Measurements from ENCODE around the gene RECK. TPM values are rescaled to one million over a fixed set of nuclear protein-coding genes. Genes with fewer than 3 reads are reported as not detected.
A peak's percentile ranks its signal among the peaks of the same experiment; 100 is the strongest.

Gene RECK
- total RNA-seq, 3 donors from 2014 or later: 12.7 to 25.6 (median 17.7) TPM

DNA sequence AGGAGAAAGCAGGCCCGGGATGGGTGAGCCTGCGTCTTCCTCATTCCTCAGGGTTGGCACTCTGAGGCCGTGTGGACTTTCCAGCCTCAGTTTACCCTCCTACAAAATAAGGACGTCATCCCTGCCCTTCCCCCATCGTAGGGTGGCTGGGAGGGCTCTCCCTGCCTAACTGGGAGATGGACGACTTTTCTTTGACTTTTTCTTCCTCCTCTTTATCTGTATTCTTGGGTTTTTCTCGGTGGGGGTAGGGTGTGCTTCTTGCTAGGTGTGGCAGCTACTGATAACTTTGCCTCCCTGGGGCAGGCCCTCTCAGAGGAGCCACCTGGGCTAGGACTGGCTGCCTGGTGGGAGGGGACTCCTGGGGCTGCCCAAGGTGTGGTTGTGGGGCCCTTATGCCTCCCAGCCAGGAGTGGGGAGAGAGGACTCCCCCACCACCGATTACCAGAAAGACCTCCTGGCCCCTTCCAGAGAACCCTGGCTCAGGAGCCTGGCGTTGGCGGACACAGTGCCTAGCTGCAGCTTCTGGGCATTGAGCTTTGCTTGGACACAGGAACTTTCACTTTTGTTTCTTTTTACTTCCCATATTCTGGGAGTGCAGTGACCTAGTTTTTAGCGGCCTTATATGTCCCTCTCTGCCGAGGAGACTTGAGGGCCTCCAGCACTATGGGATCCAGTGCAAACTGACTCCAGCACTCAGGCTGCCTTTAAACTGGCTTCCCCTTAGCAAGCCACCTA is 106.0 kb downstream of the RECK start:
- H3K4me1 ChIP-seq: peaks cover 0 to 12% of the 10 kb centered on the region in 2 donors

DNA sequence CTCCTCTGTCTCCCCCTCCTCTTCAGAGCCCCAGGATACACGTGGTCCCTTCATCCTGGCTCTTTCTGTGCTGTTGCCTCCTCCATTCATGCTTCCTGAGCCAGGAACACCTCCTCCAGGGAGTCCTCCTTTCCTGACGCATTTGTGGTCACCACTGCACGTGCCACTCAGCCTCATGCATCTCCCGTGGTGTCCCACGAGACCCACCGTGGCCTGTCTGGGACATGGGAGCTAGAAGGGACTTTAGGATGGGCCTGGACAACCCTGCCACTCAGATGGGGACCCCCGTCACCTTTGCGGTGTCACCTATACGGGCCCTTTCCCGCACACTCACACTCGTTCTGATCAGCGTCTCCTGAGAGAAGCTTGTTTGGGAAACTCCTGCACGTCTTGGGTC is 106.5 kb downstream of the RECK start:
- Histone ChIP-seq H3K27me3 (no peaks in the 10 kb centered on the region), H3K4me3 (peak overlapping the region in 2 of 3 donors; percentile 3 to 49), H3K36me3 (no peaks in the 10 kb centered on the region), H3K9me3 (no peaks in the 10 kb centered on the region), H3K27ac (peak overlapping the region; percentile 68 to 88), H3K4me1 (peaks cover 0 to 17% of the 10 kb centered on the region in 2 donors)
- DNase-seq (ENCODE audit: low spot score in 2 of 2): no peak
- intact Hi-C loops (cut with DNase I; ENCODE audit: low total_unique reads): no loop called here
- TF ChIP-seq POLR2AphosphoS5 (IDR thresholded peaks at IDR 0.05) (no peak), POLR2A (IDR thresholded peaks at IDR 0.05) (no peak)
- TF ChIP-seq, protein P1, sequence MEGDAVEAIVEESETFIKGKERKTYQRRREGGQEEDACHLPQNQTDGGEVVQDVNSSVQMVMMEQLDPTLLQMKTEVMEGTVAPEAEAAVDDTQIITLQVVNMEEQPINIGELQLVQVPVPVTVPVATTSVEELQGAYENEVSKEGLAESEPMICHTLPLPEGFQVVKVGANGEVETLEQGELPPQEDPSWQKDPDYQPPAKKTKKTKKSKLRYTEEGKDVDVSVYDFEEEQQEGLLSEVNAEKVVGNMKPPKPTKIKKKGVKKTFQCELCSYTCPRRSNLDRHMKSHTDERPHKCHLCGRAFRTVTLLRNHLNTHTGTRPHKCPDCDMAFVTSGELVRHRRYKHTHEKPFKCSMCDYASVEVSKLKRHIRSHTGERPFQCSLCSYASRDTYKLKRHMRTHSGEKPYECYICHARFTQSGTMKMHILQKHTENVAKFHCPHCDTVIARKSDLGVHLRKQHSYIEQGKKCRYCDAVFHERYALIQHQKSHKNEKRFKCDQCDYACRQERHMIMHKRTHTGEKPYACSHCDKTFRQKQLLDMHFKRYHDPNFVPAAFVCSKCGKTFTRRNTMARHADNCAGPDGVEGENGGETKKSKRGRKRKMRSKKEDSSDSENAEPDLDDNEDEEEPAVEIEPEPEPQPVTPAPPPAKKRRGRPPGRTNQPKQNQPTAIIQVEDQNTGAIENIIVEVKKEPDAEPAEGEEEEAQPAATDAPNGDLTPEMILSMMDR (IDR thresholded peaks at IDR 0.05): no peak

More for the DNA sequence above, 106.0 kb downstream of the RECK start:
- DNase-seq (ENCODE audit: low spot score in 2 of 2): no peak
- TF ChIP-seq, protein P1 (IDR thresholded peaks at IDR 0.05): no peak
- TF ChIP-seq POLR2AphosphoS5 (IDR thresholded peaks at IDR 0.05) (no peak), POLR2A (IDR thresholded peaks at IDR 0.05) (no peak)
- Histone ChIP-seq H3K36me3 (no peaks in the 10 kb centered on the region), H3K9me3 (no peaks in the 10 kb centered on the region), H3K27ac (peak overlapping the region; percentile 68 to 88), H3K4me3 (peak overlapping the region; percentile 3 to 49 (median 18)), H3K27me3 (no peaks in the 10 kb centered on the region)
- intact Hi-C loops (cut with DNase I; ENCODE audit: low total_unique reads): no loop called here

DNA sequence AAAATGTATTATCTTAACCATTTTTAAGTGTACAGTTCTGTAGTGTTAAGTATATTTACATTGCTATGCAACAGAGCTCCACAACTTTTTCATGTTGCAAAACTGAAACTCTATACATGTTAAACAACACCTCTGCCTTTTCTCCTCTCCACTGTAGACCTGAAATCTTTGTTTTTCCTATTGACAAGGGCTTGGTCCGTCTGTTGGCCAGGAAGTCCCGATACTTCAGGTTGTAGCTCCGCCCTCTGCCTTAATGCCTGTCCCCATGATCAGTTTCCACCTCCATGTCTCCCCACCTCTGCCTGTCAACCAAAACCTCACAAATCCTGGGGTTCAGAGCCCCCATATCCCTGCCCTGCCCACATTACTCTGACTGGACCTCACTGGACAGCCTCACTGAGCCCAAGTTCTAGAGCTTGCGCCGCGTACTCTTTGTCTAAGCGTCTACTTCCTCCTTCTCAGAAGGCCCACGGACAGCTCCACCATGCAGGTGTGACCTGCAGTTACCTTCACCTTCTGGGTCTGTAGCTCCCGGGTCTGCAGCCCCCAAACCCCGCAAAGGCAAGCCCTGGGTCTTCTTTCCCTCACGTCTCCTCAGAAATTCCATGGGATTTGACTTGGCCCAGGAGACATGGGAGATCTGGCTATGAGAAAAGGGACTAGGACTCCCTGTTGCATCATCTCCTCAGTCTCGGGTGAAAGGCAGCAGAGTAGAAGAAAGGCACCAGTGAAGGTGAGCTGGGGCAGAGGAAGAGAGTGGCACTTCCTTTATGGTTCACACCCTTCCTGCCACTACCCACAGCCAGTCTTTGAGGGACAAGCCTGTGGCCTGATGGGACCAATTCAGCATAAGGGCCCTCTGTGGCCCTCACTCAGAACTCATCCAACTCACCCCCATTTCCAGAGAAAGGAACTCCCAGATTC is 107.9 kb downstream of the RECK start:
- intact Hi-C loops (cut with DNase I; ENCODE audit: low total_unique reads): no loop called here
- no peak overlapping the region for H3K27ac ChIP-seq
- no peaks in the 10 kb centered on the region for H3K36me3 ChIP-seq
- H3K4me3 ChIP-seq: no peak overlapping the region
- no peaks in the 10 kb centered on the region for H3K27me3 ChIP-seq
- H3K4me1 ChIP-seq: peaks cover 4 to 20% of the 10 kb centered on the region in 2 donors
- no peaks in the 10 kb centered on the region for H3K9me3 ChIP-seq
- TF ChIP-seq, protein P1 (IDR thresholded peaks at IDR 0.05): no peak
- no peak for TF ChIP-seq POLR2A (IDR thresholded peaks at IDR 0.05)
- TF ChIP-seq POLR2AphosphoS5 (IDR thresholded peaks at IDR 0.05): no peak
- DNase-seq (ENCODE audit: low spot score in 2 of 2): no peak

DNA sequence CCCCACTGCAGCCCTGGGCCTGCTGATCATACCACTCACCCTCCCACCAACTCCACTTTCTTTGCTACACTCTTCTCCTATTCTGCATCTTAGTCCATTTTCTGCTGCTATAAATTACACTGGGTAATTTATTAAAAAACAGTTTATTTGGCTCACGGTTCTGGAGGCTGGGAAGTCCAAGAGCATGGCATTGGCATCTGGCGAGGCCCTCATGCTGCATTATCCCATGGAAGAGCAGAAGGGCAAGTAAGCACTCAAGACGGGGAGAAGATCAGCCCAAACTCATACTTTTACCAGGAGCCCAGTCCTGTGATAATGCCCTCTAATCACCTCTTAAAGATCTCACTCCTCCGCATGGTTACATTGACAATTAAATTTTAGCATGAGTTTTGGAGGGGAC is 109.3 kb downstream of the RECK start:
- TF ChIP-seq, protein P1 (IDR thresholded peaks at IDR 0.05): no peak
- no peak for TF ChIP-seq POLR2AphosphoS5 (IDR thresholded peaks at IDR 0.05)
- TF ChIP-seq POLR2A (IDR thresholded peaks at IDR 0.05): no peak
- H3K27ac ChIP-seq: no peak overlapping the region
- DNase-seq (ENCODE audit: low spot score in 2 of 2): no peak
- no peaks in the 10 kb centered on the region for H3K9me3 ChIP-seq
- no peaks in the 10 kb centered on the region for H3K36me3 ChIP-seq
- no peaks in the 10 kb centered on the region for H3K27me3 ChIP-seq
- intact Hi-C loops (cut with DNase I; ENCODE audit: low total_unique reads): no loop called here
- no peak overlapping the region for H3K4me3 ChIP-seq
- H3K4me1 ChIP-seq: peaks cover 4 to 20% of the 10 kb centered on the region in 2 donors

Data from breast epithelium (tissue), 4 donors.